Vagina (tissue), 2 donors: ENCODE results near the gene UBAP1. TPM values are rescaled to one million over a fixed set of nuclear protein-coding genes. Genes with fewer than 3 reads are reported as not detected.

ENCODE experiments used
- DNase-seq, 2 donors: peaks; one replicate each; pipeline ENCODE4 v3.0.0-alpha.2; 2017; ENCODE audit errors: extremely low spot score in 2 of 2
- H3K27ac ChIP-seq: fragments of 200-600 bp; sonication (generic); one replicate; pipeline ENCODE4 v1.5.1; 2019
- H3K27me3 ChIP-seq: fragments of 200-600 bp; sonication (generic); one replicate; pipeline ENCODE4 v1.5.1; 2019
- H3K36me3 ChIP-seq, 2 donors: fragments of 200-600 bp; sonication (generic); one replicate each; pipeline ENCODE4 v1.5.1; 2017 to 2019
- H3K4me1 ChIP-seq: fragments of 200-600 bp; sonication (generic); one replicate; pipeline ENCODE4 v1.5.1; 2019
- H3K4me3 ChIP-seq, 2 donors: fragments of 200-600 bp; sonication (generic); 1 replicate in 1 of 2; 2 replicates in 1 of 2; pipeline ENCODE4 v1.5.1; 2016 to 2019
- H3K9me3 ChIP-seq: fragments of 200-600 bp; sonication (generic); one replicate; pipeline ENCODE4 v1.5.1; 2019
- CTCF ChIP-seq, 3 experiments: fragments of 450-650 bp in 2 of 3; fragments of 200-600 bp in 1 of 3; sonication (generic) in 1 of 3; IDR thresholded peaks; one replicate each; pipeline ENCODE4 v1.5.1; 2017 to 2019; ENCODE audit warnings: antibody characterized with exemption in 3 of 3, mild to moderate bottlenecking in 2 of 3, moderate library complexity in 2 of 3
- POLR2A ChIP-seq, 2 donors: fragments of 450-650 bp; IDR thresholded peaks; one replicate each; pipeline ENCODE4 v1.6.1; 2017; ENCODE audit warnings: antibody characterized with exemption in 2 of 2, mild to moderate bottlenecking in 2 of 2, moderate library complexity in 2 of 2
- POLR2AphosphoS5 ChIP-seq, 2 donors: sonication (generic); formaldehyde crosslinking; IDR thresholded peaks; one replicate each; pipeline ENCODE4 v1.9.0; 2017; ENCODE audit warnings: antibody characterized with exemption in 2 of 2, mild to moderate bottlenecking in 2 of 2, low read depth in 1 of 2; ENCODE audit not compliant: insufficient read depth in 1 of 2
- intact Hi-C: fragments of 100-400 bp; cut with DNase I; formaldehyde crosslinking; loops from one replicate; pipeline ENCODE4 v1.15.1; 2023
- total RNA-seq: library from RNA; depleted of rRNA; stranded (reverse); fragments of >200 nt; gene quantifications from one replicate; pipeline ENCODE4 v1.2.3, GENCODE V29; 2016

The UBAP1 gene
- total RNA-seq, 1 donor from 2014 or later, result 43.0 TPM

DNA sequence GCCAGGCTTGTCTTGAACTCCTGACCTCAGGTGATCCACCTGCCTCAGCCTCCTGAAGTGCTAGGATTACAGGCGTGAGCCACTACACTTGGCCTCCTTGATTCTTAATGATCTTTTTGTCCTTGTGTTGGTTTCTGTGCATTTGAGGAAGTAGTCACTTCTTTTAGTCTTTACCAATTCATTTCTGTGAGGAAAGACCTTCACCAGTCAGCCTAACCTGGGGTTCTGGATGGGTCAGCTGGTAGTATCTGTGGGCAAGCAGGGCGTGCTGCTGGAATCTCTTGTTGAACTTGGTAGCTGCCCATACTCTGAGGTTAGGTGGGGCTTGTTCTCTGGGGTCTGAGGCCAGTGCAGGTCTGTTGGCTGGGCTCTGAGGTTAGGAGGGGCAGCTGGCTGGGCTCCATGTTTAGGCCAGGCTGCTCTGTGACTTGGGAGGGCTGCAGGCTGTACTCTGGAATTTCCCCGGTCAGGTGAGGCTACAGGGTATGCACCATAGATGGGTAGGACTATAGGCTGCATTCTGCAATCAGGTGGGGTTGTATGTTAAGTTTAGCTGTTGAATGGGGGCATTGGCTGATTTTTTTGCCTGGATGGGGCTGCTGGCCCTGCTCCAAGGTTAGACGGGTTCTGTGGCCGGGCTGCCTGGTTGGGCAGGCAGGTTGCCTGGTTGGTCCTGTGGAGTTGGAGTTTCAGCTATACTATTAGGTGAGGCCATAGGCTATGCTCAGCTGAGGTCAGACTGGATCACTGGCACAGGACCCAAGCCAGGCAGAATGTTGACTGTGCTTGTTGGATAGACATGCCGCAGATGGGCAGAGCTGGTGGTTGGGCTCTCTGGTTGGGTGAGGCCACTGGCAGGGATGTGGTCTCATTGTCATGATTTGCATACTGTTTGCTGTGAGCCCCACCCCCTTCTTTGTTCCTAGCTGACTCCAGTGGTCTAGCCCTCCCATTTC lies 19.2 kb downstream of the UBAP1 start:
- peaks cover 0 to 19% of the 10 kb centered on the region in 2 donors for H3K36me3 ChIP-seq
- TF ChIP-seq CTCF (IDR thresholded peaks at IDR 0.05) (no peak), POLR2AphosphoS5 (IDR thresholded peaks at IDR 0.05; ENCODE audit: insufficient read depth in 1 of 2, low read depth in 1 of 2) (no peak), POLR2A (IDR thresholded peaks at IDR 0.05) (no peak)

DNA sequence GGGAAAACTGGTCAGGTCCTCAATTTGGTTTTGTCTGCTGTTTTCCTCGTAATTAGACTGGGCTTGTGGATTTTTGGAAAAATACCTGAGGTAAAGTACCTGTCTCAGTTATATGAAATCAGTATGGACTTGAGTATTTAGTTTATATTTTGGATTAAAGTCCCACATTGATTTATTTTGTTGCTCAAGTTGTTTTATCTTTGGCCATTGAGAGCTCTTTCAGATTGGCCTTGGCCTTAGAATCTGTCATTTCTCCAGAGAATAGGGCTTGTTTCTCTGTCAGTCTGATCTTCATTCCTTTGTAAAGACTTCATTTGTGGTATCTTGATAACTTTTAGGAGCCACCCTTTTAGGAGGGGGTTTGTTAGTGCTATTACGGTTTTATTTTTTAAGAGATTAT lies 21.2 kb downstream of the UBAP1 start:
- Histone ChIP-seq H3K9me3 (no peaks in the 10 kb centered on the region), H3K36me3 (peaks cover 0 to 19% of the 10 kb centered on the region in 2 donors), H3K4me1 (peaks cover 56% of the 10 kb centered on the region), H3K4me3 (no peak overlapping the region), H3K27me3 (no peaks in the 10 kb centered on the region), H3K27ac (no peak overlapping the region)
- no peak for TF ChIP-seq POLR2AphosphoS5 (IDR thresholded peaks at IDR 0.05; ENCODE audit: insufficient read depth in 1 of 2, low read depth in 1 of 2)
- no peak for TF ChIP-seq CTCF (IDR thresholded peaks at IDR 0.05)
- DNase-seq, result no peak
- intact Hi-C loops, result no loop called here

More for the DNA sequence above, 19.2 kb downstream of the UBAP1 start:
- DNase-seq, result no peak
- Histone ChIP-seq H3K27ac (no peak overlapping the region), H3K27me3 (no peaks in the 10 kb centered on the region), H3K9me3 (no peaks in the 10 kb centered on the region), H3K4me1 (peaks cover 37% of the 10 kb centered on the region), H3K4me3 (no peak overlapping the region)
- intact Hi-C loops, result no loop called here

DNA sequence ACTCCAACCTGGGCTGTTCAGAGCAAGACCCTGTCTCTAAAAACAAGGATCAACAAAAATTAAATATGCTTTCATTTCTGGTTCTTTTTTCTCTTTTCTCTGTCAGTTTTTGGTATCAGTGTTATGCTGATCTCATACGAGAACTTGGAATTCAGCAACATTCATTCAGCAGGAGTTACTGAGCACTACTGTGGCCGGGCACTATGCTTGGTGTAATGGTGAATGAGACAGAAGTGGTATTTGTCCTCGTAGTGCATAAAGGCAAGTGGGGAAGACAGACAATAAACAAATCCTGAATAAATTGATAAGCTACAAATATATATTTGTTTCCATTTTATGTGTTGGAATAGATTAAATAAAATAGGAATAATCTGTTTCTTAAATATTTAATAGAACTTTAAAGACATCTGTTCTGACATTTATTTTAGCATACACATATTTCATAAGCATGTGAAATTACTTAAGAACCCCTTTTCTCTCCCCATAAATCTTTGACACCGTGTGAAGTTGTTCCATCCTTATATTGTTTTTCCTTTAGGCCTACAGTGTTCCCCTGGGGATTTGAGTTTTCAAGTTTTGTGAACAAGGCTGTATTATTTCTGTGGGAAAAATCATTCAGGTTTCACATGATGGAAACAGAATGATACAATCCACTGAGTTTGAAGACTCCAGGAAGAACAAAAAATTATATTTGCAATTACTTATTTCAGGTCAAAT lies 24.6 kb downstream of the UBAP1 start:
- intact Hi-C loops, result no loop called here
- Histone ChIP-seq H3K27me3 (no peaks in the 10 kb centered on the region), H3K4me3 (no peak overlapping the region), H3K27ac (peak overlapping the region; percentile 63), H3K9me3 (no peaks in the 10 kb centered on the region), H3K4me1 (peaks cover 54% of the 10 kb centered on the region), H3K36me3 (peaks cover 0 to 12% of the 10 kb centered on the region in 2 donors)
- no peak for TF ChIP-seq POLR2A (IDR thresholded peaks at IDR 0.05)
- TF ChIP-seq CTCF (IDR thresholded peaks at IDR 0.05), result no peak
- no peak for TF ChIP-seq POLR2AphosphoS5 (IDR thresholded peaks at IDR 0.05; ENCODE audit: insufficient read depth in 1 of 2, low read depth in 1 of 2)
- no peak for DNase-seq

GRCh38 chr9:34203992-34204635 lies 25.3 kb downstream of the UBAP1 start:
- DNase-seq, result no peak
- H3K4me3 ChIP-seq, result no peak overlapping the region
- H3K36me3 ChIP-seq, result peaks cover 0 to 12% of the 10 kb centered on the region in 2 donors
- no peak for TF ChIP-seq POLR2A (IDR thresholded peaks at IDR 0.05)
- no peak for TF ChIP-seq POLR2AphosphoS5 (IDR thresholded peaks at IDR 0.05; ENCODE audit: insufficient read depth in 1 of 2, low read depth in 1 of 2)
- H3K9me3 ChIP-seq, result no peaks in the 10 kb centered on the region
- H3K27me3 ChIP-seq, result no peaks in the 10 kb centered on the region
- H3K27ac ChIP-seq, result peak overlapping the region; percentile 63
- intact Hi-C loops, result no loop called here
- peaks cover 52% of the 10 kb centered on the region for H3K4me1 ChIP-seq

DNA sequence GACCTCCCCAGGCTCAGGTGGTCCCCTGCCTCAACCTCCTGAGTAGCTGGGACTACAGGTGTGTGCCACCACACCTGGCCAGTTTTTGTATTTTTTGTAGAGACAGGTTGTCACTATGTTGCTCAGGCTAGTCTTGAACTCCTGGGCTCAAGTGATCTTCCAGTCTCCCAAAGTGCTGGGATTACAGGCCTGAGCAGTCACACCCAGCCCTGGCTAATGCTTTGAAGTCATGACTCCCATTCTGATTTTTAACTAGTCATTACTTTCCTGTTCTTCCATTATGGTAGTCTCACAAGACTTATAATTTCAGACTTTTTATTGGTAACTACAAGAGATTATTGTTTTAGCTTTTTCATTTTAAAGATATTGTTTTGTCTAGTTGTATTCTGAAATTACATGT lies 26.3 kb downstream of the UBAP1 start:
- DNase-seq, result no peak
- peak overlapping the region; percentile 63 for H3K27ac ChIP-seq

More for the DNA sequence above, 26.3 kb downstream of the UBAP1 start:
- intact Hi-C loops, result no loop called here
- H3K4me3 ChIP-seq, result no peak overlapping the region
- H3K27me3 ChIP-seq, result no peaks in the 10 kb centered on the region
- H3K36me3 ChIP-seq, result peaks cover 0 to 12% of the 10 kb centered on the region in 2 donors
- no peaks in the 10 kb centered on the region for H3K9me3 ChIP-seq
- TF ChIP-seq POLR2A (IDR thresholded peaks at IDR 0.05) (no peak), CTCF (IDR thresholded peaks at IDR 0.05) (no peak), POLR2AphosphoS5 (IDR thresholded peaks at IDR 0.05; ENCODE audit: insufficient read depth in 1 of 2, low read depth in 1 of 2) (no peak)
- H3K4me1 ChIP-seq, result peaks cover 45% of the 10 kb centered on the region
